ENCODE results near the gene CETP.
A peak's percentile ranks its signal among the peaks of the same experiment; 100 is the strongest.
"Not testable (repeated sequence)": the region's sequence is repeated elsewhere in the genome, so short reads cannot be mapped to it uniquely, and the experiment has no call there.

The CETP gene

GRCh38 chr16:56961851-56962281, at the start of gene CETP:
TSS of gene CETP (plus strand) at chr16:56961950. CDS start at chr16:56961980, 30 bp downstream.
- no peak for DNase-seq

GRCh38 chr16:56912746-56913708, 48.7 kb upstream of the CETP start:
- no peak for DNase-seq

GRCh38 chr16:56914896-56915295, 46.9 kb upstream of the CETP start:
- DNase-seq: no peak

- DNase-seq: no peak
Observed at GRCh38 chr16:56915336-56916119, 46.2 kb upstream of the CETP start.

- DNase-seq: peak; percentile 53
Observed at GRCh38 chr16:56916571-56917403, 45.0 kb upstream of the CETP start.

GRCh38 chr16:56918467-56919012, 43.2 kb upstream of the CETP start:
- no peak for DNase-seq

GRCh38 chr16:56919099-56919800, 42.5 kb upstream of the CETP start:
- no peak for DNase-seq

GRCh38 chr16:56921571-56921970, 40.2 kb upstream of the CETP start:
- DNase-seq: no peak

- no peak for DNase-seq
Observed at GRCh38 chr16:56923481-56924091, 38.2 kb upstream of the CETP start.

- no peak for DNase-seq
Observed at GRCh38 chr16:56927471-56927870, 34.3 kb upstream of the CETP start.

- DNase-seq: no peak
Observed at GRCh38 chr16:56929639-56930038, 32.1 kb upstream of the CETP start.

GRCh38 chr16:56930486-56931270, 31.1 kb upstream of the CETP start:
- DNase-seq: no peak

GRCh38 chr16:56931271-56931891, 30.4 kb upstream of the CETP start:
- DNase-seq: peak; percentile 57

GRCh38 chr16:56931892-56932720, 29.6 kb upstream of the CETP start, which contains the start of gene HERPUD1:
TSS of gene HERPUD1 (plus strand) at chr16:56932142. CDS start at chr16:56932245, 103 bp downstream.
- peak; percentile 99 for DNase-seq

- peak; percentile 72 for DNase-seq
Observed at GRCh38 chr16:56932721-56933619, 28.8 kb upstream of the CETP start.

GRCh38 chr16:56933828-56934598, 27.7 kb upstream of the CETP start:
- DNase-seq: no peak

- not testable (repeated sequence) for DNase-seq
Observed at GRCh38 chr16:56934599-56935145, 27.1 kb upstream of the CETP start.
